ENCODE measurements around the gene KCTD18.

KCTD18 gene

DNA sequence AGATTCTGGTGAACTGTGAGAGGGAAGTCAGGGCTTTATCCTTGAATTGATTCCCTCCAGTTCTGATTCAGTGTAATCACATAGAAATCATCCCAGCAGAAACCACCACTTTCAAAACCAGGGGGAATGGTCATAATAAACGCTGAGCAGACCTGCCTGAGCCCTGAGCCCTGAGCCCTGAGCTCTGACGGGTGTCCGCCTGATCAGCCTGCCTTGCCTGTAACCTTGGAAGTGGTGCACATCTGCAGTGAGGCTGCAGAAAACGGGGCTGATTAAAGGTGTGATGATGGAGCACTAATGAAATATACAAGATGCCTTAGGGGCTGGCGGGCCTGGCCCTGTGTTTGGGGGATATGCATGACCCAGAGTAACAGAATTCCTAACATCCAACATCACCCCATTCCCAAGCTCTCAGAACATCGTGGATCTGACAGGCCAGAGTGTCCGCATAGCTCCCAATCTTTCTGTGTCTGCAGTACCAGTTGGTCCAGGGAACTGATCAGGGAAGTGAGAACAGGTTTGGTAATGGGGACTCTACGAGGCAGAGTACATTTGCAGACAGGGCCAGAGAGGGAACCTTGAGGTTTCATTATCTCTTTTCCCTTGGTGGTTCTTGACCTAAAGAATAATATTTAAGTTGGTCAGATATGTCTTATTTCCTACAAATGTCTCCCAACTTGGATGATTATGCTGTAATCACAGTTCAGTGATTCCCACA is 37.8 kb downstream of the KCTD18 start:
- TF ChIP-seq, protein P1, sequence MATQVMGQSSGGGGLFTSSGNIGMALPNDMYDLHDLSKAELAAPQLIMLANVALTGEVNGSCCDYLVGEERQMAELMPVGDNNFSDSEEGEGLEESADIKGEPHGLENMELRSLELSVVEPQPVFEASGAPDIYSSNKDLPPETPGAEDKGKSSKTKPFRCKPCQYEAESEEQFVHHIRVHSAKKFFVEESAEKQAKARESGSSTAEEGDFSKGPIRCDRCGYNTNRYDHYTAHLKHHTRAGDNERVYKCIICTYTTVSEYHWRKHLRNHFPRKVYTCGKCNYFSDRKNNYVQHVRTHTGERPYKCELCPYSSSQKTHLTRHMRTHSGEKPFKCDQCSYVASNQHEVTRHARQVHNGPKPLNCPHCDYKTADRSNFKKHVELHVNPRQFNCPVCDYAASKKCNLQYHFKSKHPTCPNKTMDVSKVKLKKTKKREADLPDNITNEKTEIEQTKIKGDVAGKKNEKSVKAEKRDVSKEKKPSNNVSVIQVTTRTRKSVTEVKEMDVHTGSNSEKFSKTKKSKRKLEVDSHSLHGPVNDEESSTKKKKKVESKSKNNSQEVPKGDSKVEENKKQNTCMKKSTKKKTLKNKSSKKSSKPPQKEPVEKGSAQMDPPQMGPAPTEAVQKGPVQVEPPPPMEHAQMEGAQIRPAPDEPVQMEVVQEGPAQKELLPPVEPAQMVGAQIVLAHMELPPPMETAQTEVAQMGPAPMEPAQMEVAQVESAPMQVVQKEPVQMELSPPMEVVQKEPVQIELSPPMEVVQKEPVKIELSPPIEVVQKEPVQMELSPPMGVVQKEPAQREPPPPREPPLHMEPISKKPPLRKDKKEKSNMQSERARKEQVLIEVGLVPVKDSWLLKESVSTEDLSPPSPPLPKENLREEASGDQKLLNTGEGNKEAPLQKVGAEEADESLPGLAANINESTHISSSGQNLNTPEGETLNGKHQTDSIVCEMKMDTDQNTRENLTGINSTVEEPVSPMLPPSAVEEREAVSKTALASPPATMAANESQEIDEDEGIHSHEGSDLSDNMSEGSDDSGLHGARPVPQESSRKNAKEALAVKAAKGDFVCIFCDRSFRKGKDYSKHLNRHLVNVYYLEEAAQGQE (IDR thresholded peaks at IDR 0.05; ENCODE audit: insufficient read depth in 1 of 2, low read depth in 2 of 2, low read length in 2 of 2) = no peak
- TF ChIP-seq POLR2AphosphoS5 (IDR thresholded peaks at IDR 0.05; ENCODE audit: low read depth, low read length) (no peak), FOXP2 (optimal IDR thresholded peaks at IDR 0.05; ENCODE audit: borderline replicate concordance, extremely low read depth, extremely low read length, insufficient read depth) (no peak), TAF1 (IDR thresholded peaks at IDR 0.05; ENCODE audit: borderline replicate concordance, insufficient read depth, low read length) (no peak), SIN3A (IDR thresholded peaks at IDR 0.05; ENCODE audit: borderline replicate concordance, insufficient read depth, low read length) (no peak)

DNA sequence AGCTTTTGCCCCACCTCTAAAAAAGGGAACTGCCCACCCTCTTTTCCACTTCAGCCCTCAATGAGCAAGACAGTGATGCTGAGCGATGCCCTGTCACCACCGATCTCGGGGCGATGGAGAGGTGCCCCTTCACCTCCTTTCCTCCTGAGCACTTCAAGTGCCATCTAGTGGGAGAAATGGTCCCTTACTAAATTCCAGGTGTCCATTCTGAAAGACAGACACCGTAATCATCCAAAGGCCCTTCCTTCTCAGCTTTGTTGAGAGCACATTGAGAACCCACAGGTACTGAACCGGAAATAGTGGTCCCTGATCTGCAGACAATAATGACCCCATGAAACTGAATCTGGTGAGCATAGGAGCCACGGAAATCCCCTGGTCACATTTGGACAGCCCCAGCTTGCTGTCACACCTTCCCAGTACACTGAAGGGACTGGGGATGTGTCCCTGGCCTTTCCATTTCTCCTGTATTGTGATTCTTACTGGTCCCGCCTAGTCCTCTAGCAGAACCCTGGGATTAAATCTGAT is 38.5 kb downstream of the KCTD18 start:
- TF ChIP-seq FOXP2 (optimal IDR thresholded peaks at IDR 0.05; ENCODE audit: borderline replicate concordance, extremely low read depth, extremely low read length, insufficient read depth) (no peak), TAF1 (IDR thresholded peaks at IDR 0.05; ENCODE audit: borderline replicate concordance, insufficient read depth, low read length) (no peak), POLR2AphosphoS5 (IDR thresholded peaks at IDR 0.05; ENCODE audit: low read depth, low read length) (no peak), SIN3A (IDR thresholded peaks at IDR 0.05; ENCODE audit: borderline replicate concordance, insufficient read depth, low read length) (no peak)
- TF ChIP-seq, protein P1 (IDR thresholded peaks at IDR 0.05; ENCODE audit: insufficient read depth in 1 of 2, low read depth in 2 of 2, low read length in 2 of 2) = no peak

DNA sequence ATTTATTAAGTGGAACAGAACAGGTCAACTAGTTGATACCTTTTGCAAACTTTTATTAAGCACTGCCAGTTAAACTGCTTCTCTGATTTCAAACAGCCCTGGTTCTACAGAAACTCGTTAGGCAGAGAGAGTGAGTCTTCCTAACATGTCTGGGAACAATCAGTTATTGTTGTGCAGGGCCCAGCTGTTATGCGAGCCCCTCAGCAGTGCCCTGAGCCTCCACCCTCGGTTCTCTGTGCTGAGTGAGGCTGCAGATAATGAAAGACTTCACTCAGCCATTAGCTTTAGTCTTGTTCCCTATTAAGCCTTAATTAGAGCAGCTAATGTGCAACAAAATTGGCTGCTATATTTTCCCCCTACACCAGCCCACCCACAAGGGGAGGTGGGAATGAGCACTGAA is 39.6 kb downstream of the KCTD18 start:
- no peak for TF ChIP-seq SIN3A (IDR thresholded peaks at IDR 0.05; ENCODE audit: borderline replicate concordance, insufficient read depth, low read length)
- TF ChIP-seq FOXP2 (optimal IDR thresholded peaks at IDR 0.05; ENCODE audit: borderline replicate concordance, extremely low read depth, extremely low read length, insufficient read depth) = no peak
- TF ChIP-seq, protein P1 (IDR thresholded peaks at IDR 0.05; ENCODE audit: insufficient read depth in 1 of 2, low read depth in 2 of 2, low read length in 2 of 2) = no peak

DNA sequence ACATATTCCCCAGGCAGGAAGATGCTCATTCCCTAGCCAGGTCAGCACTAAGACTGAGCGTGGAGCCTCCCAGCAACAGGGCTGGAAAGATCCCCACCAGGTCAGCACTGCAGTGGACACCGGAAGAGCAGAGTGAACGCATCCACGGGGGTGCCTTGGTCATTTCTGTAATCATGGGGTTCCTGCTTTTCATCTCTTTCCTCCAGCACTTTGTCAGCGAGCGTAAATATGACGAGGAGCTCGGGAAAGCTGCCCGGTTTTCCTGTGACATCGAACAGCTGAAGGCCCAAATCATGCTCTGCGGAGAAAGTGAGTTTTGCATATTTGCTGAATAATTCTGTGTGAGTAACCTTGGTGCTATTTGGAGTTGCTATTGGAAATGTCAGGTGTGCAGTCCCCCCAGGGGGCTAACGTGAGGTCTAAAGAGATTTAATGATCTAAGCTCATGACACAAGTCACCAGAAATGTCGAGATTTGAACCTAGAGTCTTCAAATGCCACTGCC is 40.1 kb downstream of the KCTD18 start:
- TF ChIP-seq SIN3A (IDR thresholded peaks at IDR 0.05; ENCODE audit: borderline replicate concordance, insufficient read depth, low read length) = no peak

DNA sequence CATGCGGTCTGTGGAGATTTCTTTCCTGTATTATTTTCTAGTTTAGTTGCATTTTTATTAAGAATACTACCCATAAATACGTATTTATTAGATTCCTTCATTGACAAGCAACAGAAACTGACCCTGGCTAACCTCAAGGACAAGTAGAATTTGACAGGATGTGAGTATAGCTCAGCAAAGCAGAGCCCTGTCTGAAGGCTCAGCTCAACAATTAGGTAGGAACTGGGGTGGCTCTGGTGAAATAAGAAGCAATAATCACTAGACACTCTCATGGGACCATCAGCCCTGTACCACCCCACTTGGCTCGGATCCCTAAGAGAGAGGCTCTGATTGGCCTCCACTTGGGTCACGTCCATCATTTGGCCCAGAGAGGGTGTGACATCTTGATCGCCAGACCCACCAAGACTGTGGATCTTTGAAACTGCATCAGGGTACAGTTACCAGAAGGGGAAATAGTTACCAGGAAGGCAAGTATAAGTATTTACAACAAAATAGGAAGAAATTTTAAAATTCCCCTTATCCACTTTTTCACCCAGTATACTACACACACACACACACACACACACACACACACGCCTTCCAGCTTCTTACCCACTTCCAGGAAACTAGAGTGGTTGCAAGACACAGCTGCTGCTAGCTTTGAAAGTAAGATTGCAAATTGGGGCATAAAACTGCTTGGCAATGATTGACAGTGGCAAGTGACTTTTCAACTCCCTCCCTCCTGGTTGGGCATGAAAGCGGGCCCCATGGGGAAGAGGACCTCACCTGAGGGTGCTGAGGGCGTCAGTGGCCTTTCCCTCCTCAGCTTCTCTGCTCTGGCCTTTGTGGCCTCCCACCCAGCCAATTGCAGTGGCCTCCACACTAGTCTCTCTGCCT is 41.8 kb downstream of the KCTD18 start:
- TF ChIP-seq SIN3A (IDR thresholded peaks at IDR 0.05; ENCODE audit: borderline replicate concordance, insufficient read depth, low read length) (no peak), TAF1 (IDR thresholded peaks at IDR 0.05; ENCODE audit: borderline replicate concordance, insufficient read depth, low read length) (no peak), POLR2AphosphoS5 (IDR thresholded peaks at IDR 0.05; ENCODE audit: low read depth, low read length) (no peak), FOXP2 (optimal IDR thresholded peaks at IDR 0.05; ENCODE audit: borderline replicate concordance, extremely low read depth, extremely low read length, insufficient read depth) (no peak)
- TF ChIP-seq, protein P1 (IDR thresholded peaks at IDR 0.05; ENCODE audit: insufficient read depth in 1 of 2, low read depth in 2 of 2, low read length in 2 of 2) = no peak
